MCF 10A (cell line): Measurements from ENCODE around the gene CEACAM16. TPM values are rescaled to one million over a fixed set of nuclear protein-coding genes. Genes with fewer than 3 reads are reported as not detected.
"Not testable (repeated sequence)": the region's sequence is repeated elsewhere in the genome, so short reads cannot be mapped to it uniquely, and the experiment has no call there.

Experiments used
- BruUV-seq: library from RNA; stranded (reverse); fragments of 400-500 nt; replicated peaks from 2 replicates; lab custom pipeline; 2021; lab: Mats Ljungman, UMichigan
- CTCF ChIA-PET: fragments of 300-600 bp; sonication (Branson Sonifier 250); formaldehyde crosslinking; extraction: SDS; loops from one replicate; lab custom pipeline; 2021; ENCODE audit warnings: antibody characterized with exemption, inconsistent platforms; lab: Yijun Ruan, JAX
- POLR2A ChIA-PET: fragments of 300-600, 350-650 bp; sonication (Branson Sonifier 250); formaldehyde crosslinking; extraction: SDS; loops from one replicate; lab custom pipeline; 2020; ENCODE audit warnings: antibody characterized with exemption, inconsistent platforms; lab: Yijun Ruan, JAX
- DNase-seq: peaks from one replicate; pipeline ENCODE4 v3.0.0-alpha.2; 2018; ENCODE audit not compliant: unreplicated experiment
- H3K27ac Mint-ChIP-seq: one replicate; pipeline ENCODE4 v1.8.0; 2022; ENCODE audit warnings: mild to moderate bottlenecking, low read depth, mixed read lengths; ENCODE audit not compliant: unreplicated experiment
- H3K27me3 Mint-ChIP-seq: one replicate; pipeline ENCODE4 v1.8.0; 2022; ENCODE audit warnings: mixed read lengths; ENCODE audit not compliant: insufficient read depth, unreplicated experiment
- H3K36me3 Mint-ChIP-seq: one replicate; pipeline ENCODE4 v1.8.0; 2022; ENCODE audit warnings: mild to moderate bottlenecking, moderate library complexity, mixed read lengths; ENCODE audit not compliant: insufficient read depth, unreplicated experiment
- H3K4me1 Mint-ChIP-seq: one replicate; pipeline ENCODE4 v1.8.0; 2022; ENCODE audit warnings: mixed read lengths; ENCODE audit not compliant: insufficient read depth, unreplicated experiment
- H3K4me3 Mint-ChIP-seq: one replicate; pipeline ENCODE4 v1.8.0; 2022; ENCODE audit warnings: mild to moderate bottlenecking, moderate library complexity, mixed read lengths; ENCODE audit not compliant: unreplicated experiment
- H3K9me3 Mint-ChIP-seq: one replicate; pipeline ENCODE4 v1.8.0; 2022; ENCODE audit warnings: mixed read lengths; ENCODE audit not compliant: unreplicated experiment
- CTCF ChIP-seq: fragments of 200-600 bp; IDR thresholded peaks from one replicate; pipeline ENCODE4 v1.8.0; 2022; ENCODE audit warnings: antibody characterized with exemption, mild to moderate bottlenecking; ENCODE audit not compliant: unreplicated experiment
- intact Hi-C: fragments of 100-400 bp; cut with micrococcal nuclease; formaldehyde crosslinking; loops from 2 replicates; pipeline ENCODE4 v1.14.1; 2022
- total RNA-seq: library from RNA; stranded (reverse); gene quantifications from 2 replicates; pipeline ENCODE4 v1.2.3, GENCODE V29; 2022

The CEACAM16 gene
- total RNA-seq, 1 experiment from 2014 or later, result not detected

DNA sequence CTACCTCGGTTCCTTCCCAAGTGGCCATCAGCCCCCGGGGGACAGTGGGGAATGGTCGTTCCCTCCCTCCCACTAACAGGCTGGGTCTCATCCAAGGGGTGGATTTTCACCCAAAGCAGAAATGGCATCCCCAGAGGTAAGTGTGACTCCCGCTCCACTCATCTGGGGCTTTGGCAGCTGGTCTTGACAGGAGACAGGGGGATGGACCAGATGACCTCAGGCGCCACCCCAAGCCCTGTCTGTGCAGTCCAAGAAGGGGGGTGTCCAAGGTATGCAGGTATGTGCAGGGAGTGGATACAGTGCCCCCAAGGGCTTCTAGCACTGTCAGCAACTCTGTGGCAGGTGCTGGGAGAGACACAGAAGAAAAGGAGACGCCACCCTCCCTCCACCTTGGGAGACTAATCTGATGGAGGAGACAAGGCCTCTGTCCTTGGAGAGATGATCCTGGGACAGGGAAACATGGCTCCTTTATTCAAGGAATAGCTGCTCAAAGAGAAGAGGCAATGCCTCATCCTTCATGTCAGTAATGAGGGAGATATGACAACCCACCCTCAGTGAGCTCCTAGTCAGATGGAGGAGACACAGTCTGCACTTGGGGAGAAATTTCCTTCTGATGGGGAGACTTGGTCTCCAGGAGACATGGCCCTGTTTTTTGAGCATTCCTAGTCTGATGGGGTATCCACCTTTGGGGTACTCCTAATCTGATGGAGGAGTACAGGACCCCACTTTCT is 7.7 kb downstream of the CEACAM16 start:
- intact Hi-C loops, result no loop called here
- no peak for DNase-seq
- Mint-ChIP-seq H3K27me3 (no peaks in the 10 kb centered on the region), H3K27ac (no peak overlapping the region), H3K36me3 (no peaks in the 10 kb centered on the region), H3K4me1 (no peaks in the 10 kb centered on the region), H3K4me3 (no peak overlapping the region), H3K9me3 (no peaks in the 10 kb centered on the region)
- BruUV-seq, result no TSS peak
- ChIA-PET CTCF (interaction anchor here (0.6 to 0.8 kb wide), 2 partner anchors 16 to 64 kb away, joined by 3 to 4 read pairs; no protein-coding TSS in a partner anchor), POLR2A (no interaction called here)
- TF ChIP-seq CTCF, result no peak

DNA sequence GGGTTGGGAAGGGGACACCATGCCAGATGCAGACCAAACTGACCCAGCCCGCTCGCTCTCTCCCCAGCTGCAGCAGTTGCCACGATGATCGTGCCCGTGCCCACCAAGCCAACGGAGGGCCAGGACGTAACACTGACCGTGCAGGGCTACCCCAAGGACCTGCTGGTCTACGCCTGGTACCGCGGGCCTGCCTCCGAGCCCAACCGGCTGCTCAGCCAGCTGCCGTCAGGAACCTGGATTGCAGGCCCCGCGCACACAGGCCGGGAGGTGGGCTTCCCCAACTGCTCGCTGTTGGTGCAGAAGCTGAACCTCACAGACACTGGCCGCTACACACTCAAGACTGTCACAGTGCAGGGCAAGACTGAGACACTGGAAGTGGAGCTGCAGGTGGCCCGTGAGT is 8.8 kb downstream of the CEACAM16 start:
- no peak for TF ChIP-seq CTCF
- Mint-ChIP-seq H3K4me3 (no peak overlapping the region), H3K4me1 (no peaks in the 10 kb centered on the region), H3K36me3 (no peaks in the 10 kb centered on the region), H3K27ac (no peak overlapping the region), H3K9me3 (no peaks in the 10 kb centered on the region), H3K27me3 (no peaks in the 10 kb centered on the region)
- no TSS peak for BruUV-seq
- CTCF ChIA-PET, result interaction anchor here (0.5 to 2.0 kb wide), 4 partner anchors 17 to 52 kb away, joined by 3 to 5 read pairs (median 4); no protein-coding TSS in a partner anchor
- POLR2A ChIA-PET, result interaction anchor here (0.5 kb wide), 1 partner anchor 33 kb away, joined by 4 read pairs; no protein-coding TSS in a partner anchor
- intact Hi-C loops, result no loop called here
- DNase-seq, result no peak

DNA sequence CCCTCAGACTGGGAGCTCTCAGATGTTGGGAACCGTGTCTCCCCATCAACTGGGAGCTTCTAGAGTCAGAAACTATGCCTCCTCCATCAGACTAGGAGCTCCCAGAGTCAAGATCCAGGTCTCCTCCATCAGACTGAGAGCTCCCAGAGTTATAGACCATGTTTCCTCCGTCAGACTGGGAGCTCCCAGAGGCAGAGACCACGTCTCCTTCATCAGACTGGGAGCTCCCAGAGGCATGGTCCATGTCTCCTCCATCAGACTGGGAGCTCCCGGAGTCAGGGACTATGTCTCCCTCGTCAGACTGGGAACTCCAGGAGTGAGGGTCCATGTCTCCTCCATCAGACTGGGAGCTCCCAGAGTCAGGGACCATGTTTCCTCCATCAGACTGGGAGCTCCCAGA is 10.0 kb downstream of the CEACAM16 start:
- POLR2A ChIA-PET, result interaction anchor here (0.8 kb wide), 1 partner anchor 68 kb away, joined by 5 read pairs; no protein-coding TSS in a partner anchor
- no TSS peak for BruUV-seq
- intact Hi-C loops, result no loop called here
- H3K4me1 Mint-ChIP-seq, result no peaks in the 10 kb centered on the region
- DNase-seq, result no peak
- H3K27ac Mint-ChIP-seq, result no peak overlapping the region
- no peaks in the 10 kb centered on the region for H3K27me3 Mint-ChIP-seq
- CTCF ChIA-PET, result interaction anchor here (0.6 to 2.4 kb wide), 6 partner anchors 15 to 793 kb away, joined by 3 to 15 read pairs (median 4); no protein-coding TSS in a partner anchor
- no peak overlapping the region for H3K4me3 Mint-ChIP-seq
- H3K36me3 Mint-ChIP-seq, result no peaks in the 10 kb centered on the region
- TF ChIP-seq CTCF, result no peak
- H3K9me3 Mint-ChIP-seq, result no peaks in the 10 kb centered on the region

- DNase-seq, H3K4me3 Mint-ChIP-seq, H3K27ac Mint-ChIP-seq, H3K36me3 Mint-ChIP-seq, POLR2A ChIA-PET, H3K4me1 Mint-ChIP-seq, BruUV-seq, H3K9me3 Mint-ChIP-seq, H3K27me3 Mint-ChIP-seq, intact Hi-C loops: not testable (repeated sequence)
- CTCF ChIA-PET, result interaction anchor here (1.4 to 2.4 kb wide), 3 partner anchors 14 to 135 kb away, joined by 4 to 15 read pairs (median 5); no protein-coding TSS in a partner anchor
These were observed 10.7 kb downstream of the CEACAM16 start for GRCh38 chr19:44709434-44710266.
